ENCODE measurements around the gene RAB40B. TPM values are rescaled to one million over a fixed set of nuclear protein-coding genes. Genes with fewer than 3 reads are reported as not detected.
A peak's percentile ranks its signal among the peaks of the same experiment; 100 is the strongest.

RAB40B gene
- total and polyA plus RNA-seq, 2 of the 13 experiments (the other 11 are each of a cell fraction or from before 2014, with no cell fraction given), result 6.2 to 6.5 TPM

DNA sequence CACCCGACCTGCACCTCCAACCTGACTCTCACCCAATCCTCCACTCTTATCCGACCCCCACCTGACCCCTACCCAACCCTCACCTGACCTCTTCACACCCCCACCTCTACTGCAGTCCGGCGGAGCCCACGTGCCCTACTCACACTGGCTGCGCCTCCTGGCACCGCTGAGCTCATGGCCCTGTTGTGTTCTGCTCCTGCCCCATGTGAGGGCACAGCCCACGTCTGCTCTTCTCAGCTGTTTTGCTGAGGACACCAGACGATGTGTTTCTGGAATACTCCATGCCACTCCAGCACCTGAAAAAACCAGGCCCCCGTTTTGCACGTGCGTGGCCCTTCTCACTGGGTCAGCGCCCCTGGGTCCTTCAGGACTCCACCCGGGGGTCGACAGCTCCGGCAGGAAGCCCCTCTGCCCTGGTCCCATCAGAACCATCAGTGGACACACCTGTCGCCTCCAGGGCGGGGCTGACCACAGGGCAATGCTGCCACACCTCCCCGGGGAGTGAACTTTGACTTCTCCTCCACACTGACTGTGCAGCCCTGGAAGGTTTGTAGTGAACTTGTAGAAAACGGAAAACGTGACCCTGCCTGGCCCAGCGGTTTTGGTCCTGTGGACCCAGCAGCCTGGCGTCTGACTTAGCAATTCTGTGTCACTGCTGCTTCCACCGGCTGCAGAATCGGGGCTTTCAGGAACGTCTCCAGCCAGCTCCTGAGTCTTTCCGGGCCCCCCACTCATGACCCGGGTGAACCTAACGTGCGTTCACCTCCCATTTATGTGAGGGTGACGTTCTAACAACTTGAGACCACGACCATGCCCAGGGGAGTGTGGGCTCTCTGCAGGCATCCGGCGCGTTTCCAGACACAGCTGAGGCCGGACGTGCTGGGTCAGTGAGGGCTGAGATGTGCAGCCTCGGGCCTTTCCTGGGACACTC is 5.7 kb upstream of the RAB40B start (continued):
- TF ChIP-seq, protein P1, sequence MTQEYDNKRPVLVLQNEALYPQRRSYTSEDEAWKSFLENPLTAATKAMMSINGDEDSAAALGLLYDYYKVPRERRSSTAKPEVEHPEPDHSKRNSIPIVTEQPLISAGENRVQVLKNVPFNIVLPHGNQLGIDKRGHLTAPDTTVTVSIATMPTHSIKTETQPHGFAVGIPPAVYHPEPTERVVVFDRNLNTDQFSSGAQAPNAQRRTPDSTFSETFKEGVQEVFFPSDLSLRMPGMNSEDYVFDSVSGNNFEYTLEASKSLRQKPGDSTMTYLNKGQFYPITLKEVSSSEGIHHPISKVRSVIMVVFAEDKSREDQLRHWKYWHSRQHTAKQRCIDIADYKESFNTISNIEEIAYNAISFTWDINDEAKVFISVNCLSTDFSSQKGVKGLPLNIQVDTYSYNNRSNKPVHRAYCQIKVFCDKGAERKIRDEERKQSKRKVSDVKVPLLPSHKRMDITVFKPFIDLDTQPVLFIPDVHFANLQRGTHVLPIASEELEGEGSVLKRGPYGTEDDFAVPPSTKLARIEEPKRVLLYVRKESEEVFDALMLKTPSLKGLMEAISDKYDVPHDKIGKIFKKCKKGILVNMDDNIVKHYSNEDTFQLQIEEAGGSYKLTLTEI (CRISPR knock-in tag; conservative IDR thresholded peaks at IDR 0.05), result no peak
- TF ChIP-seq ZBTB42 (CRISPR knock-in tag; IDR thresholded peaks at IDR 0.05) (no peak), EP300 (IDR thresholded peaks at IDR 0.05; ENCODE audit: low read depth in 2 of 2, low read length in 2 of 2) (no peak), EP300 (CRISPR knock-in tag; IDR thresholded peaks at IDR 0.05; ENCODE audit: borderline replicate concordance) (no peak; the same call in 1 of the 2 replicates), ZNF549 (CRISPR knock-in tag; IDR thresholded peaks at IDR 0.05) (peak; percentile 79; the same call in 1 of the 2 replicates), HNF4A (CRISPR knock-in tag; IDR thresholded peaks at IDR 0.05) (peak; percentile 89), ZNF251 (CRISPR knock-in tag; IDR thresholded peaks at IDR 0.05) (0 out of 2 replicates have a peak, but pooled peaks have one; percentile 65), MAFF (IDR thresholded peaks at IDR 0.05; ENCODE audit: low read depth, low read length) (peak; percentile 15; the same call in 1 of the 2 replicates), ZFP82 (CRISPR knock-in tag; IDR thresholded peaks at IDR 0.05; ENCODE audit: borderline replicate concordance) (no peak), ZNF138 (CRISPR knock-in tag; IDR thresholded peaks at IDR 0.05; ENCODE audit: low read depth) (0 out of 2 replicates have a peak, but pooled peaks have one; percentile 37), ZEB1 (IDR thresholded peaks at IDR 0.05; ENCODE audit: insufficient replicate concordance, low read depth) (peak; percentile 81)
- TF ChIP-seq, protein P2, sequence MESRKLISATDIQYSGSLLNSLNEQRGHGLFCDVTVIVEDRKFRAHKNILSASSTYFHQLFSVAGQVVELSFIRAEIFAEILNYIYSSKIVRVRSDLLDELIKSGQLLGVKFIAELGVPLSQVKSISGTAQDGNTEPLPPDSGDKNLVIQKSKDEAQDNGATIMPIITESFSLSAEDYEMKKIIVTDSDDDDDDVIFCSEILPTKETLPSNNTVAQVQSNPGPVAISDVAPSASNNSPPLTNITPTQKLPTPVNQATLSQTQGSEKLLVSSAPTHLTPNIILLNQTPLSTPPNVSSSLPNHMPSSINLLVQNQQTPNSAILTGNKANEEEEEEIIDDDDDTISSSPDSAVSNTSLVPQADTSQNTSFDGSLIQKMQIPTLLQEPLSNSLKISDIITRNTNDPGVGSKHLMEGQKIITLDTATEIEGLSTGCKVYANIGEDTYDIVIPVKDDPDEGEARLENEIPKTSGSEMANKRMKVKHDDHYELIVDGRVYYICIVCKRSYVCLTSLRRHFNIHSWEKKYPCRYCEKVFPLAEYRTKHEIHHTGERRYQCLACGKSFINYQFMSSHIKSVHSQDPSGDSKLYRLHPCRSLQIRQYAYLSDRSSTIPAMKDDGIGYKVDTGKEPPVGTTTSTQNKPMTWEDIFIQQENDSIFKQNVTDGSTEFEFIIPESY (CRISPR knock-in tag; IDR thresholded peaks at IDR 0.05), result no peak
- TF ChIP-seq, protein P3, sequence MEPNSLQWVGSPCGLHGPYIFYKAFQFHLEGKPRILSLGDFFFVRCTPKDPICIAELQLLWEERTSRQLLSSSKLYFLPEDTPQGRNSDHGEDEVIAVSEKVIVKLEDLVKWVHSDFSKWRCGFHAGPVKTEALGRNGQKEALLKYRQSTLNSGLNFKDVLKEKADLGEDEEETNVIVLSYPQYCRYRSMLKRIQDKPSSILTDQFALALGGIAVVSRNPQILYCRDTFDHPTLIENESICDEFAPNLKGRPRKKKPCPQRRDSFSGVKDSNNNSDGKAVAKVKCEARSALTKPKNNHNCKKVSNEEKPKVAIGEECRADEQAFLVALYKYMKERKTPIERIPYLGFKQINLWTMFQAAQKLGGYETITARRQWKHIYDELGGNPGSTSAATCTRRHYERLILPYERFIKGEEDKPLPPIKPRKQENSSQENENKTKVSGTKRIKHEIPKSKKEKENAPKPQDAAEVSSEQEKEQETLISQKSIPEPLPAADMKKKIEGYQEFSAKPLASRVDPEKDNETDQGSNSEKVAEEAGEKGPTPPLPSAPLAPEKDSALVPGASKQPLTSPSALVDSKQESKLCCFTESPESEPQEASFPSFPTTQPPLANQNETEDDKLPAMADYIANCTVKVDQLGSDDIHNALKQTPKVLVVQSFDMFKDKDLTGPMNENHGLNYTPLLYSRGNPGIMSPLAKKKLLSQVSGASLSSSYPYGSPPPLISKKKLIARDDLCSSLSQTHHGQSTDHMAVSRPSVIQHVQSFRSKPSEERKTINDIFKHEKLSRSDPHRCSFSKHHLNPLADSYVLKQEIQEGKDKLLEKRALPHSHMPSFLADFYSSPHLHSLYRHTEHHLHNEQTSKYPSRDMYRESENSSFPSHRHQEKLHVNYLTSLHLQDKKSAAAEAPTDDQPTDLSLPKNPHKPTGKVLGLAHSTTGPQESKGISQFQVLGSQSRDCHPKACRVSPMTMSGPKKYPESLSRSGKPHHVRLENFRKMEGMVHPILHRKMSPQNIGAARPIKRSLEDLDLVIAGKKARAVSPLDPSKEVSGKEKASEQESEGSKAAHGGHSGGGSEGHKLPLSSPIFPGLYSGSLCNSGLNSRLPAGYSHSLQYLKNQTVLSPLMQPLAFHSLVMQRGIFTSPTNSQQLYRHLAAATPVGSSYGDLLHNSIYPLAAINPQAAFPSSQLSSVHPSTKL (CRISPR knock-in tag; IDR thresholded peaks at IDR 0.05), result peak; percentile 62
- TF ChIP-seq, protein P4, sequence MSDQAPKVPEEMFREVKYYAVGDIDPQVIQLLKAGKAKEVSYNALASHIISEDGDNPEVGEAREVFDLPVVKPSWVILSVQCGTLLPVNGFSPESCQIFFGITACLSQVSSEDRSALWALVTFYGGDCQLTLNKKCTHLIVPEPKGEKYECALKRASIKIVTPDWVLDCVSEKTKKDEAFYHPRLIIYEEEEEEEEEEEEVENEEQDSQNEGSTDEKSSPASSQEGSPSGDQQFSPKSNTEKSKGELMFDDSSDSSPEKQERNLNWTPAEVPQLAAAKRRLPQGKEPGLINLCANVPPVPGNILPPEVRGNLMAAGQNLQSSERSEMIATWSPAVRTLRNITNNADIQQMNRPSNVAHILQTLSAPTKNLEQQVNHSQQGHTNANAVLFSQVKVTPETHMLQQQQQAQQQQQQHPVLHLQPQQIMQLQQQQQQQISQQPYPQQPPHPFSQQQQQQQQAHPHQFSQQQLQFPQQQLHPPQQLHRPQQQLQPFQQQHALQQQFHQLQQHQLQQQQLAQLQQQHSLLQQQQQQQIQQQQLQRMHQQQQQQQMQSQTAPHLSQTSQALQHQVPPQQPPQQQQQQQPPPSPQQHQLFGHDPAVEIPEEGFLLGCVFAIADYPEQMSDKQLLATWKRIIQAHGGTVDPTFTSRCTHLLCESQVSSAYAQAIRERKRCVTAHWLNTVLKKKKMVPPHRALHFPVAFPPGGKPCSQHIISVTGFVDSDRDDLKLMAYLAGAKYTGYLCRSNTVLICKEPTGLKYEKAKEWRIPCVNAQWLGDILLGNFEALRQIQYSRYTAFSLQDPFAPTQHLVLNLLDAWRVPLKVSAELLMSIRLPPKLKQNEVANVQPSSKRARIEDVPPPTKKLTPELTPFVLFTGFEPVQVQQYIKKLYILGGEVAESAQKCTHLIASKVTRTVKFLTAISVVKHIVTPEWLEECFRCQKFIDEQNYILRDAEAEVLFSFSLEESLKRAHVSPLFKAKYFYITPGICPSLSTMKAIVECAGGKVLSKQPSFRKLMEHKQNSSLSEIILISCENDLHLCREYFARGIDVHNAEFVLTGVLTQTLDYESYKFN (CRISPR knock-in tag; conservative IDR thresholded peaks at IDR 0.05), result peak; percentile 73
- TF ChIP-seq, protein P5, sequence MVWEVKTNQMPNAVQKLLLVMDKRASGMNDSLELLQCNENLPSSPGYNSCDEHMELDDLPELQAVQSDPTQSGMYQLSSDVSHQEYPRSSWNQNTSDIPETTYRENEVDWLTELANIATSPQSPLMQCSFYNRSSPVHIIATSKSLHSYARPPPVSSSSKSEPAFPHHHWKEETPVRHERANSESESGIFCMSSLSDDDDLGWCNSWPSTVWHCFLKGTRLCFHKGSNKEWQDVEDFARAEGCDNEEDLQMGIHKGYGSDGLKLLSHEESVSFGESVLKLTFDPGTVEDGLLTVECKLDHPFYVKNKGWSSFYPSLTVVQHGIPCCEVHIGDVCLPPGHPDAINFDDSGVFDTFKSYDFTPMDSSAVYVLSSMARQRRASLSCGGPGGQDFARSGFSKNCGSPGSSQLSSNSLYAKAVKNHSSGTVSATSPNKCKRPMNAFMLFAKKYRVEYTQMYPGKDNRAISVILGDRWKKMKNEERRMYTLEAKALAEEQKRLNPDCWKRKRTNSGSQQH (CRISPR knock-in tag; IDR thresholded peaks at IDR 0.05; ENCODE audit: low read depth), result no peak
